CD4-positive, alpha-beta T cell (primary cell): ENCODE results near the gene ARHGAP27. TPM values are rescaled to one million over a fixed set of nuclear protein-coding genes. Genes with fewer than 3 reads are reported as not detected.
A peak's percentile ranks its signal among the peaks of the same experiment; 100 is the strongest.
"Not testable (repeated sequence)": the region's sequence is repeated elsewhere in the genome, so short reads cannot be mapped to it uniquely, and the experiment has no call there.

Source experiments
- ATAC-seq: fragments of 200-7000 bp; cut with Tn5 transposase; one replicate; pipeline ENCODE4 v1.10.0; 2022; ENCODE audit warnings: mild to moderate bottlenecking; ENCODE audit not compliant: poor library complexity
- CTCF ChIA-PET: fragments of 350-600 bp; sonication (Branson Sonifier 250); formaldehyde crosslinking; loops from one replicate; lab custom pipeline; 2021; ENCODE audit warnings: antibody characterized with exemption, inconsistent platforms; lab: Charles Lee
- POLR2A ChIA-PET: fragments of 350-600 bp; sonication (Branson Sonifier 250); formaldehyde crosslinking; loops from one replicate; lab custom pipeline; 2021; ENCODE audit warnings: antibody characterized with exemption, inconsistent platforms; lab: Charles Lee
- DNase-seq, 14 experiments: peaks; one replicate each; pipeline ENCODE4 v3.0.0-alpha.2; 2013 to 2020; ENCODE audit warnings: mixed read lengths in 2 of 14
- H3K27ac ChIP-seq, 2 donors: one replicate each; pipeline versions ENCODE4 v1.5.1 to v1.7.0; 2013; ENCODE audit warnings: low read length in 2 of 2, low read depth in 1 of 2, mild to moderate bottlenecking in 1 of 2
- H3K27me3 ChIP-seq, 2 experiments: 1 replicate in 1 of 2; 2 replicates in 1 of 2; pipeline versions ENCODE4 v1.6.1 to v1.7.0; 2013; ENCODE audit warnings: low read length in 2 of 2, control low read depth in 1 of 2, mild to moderate bottlenecking in 1 of 2, moderate library complexity in 1 of 2; ENCODE audit not compliant: insufficient read depth in 2 of 2, control insufficient read depth in 1 of 2
- H3K36me3 ChIP-seq: one replicate; pipeline ENCODE4 v1.6.1; 2013; ENCODE audit warnings: low read length, control low read depth; ENCODE audit not compliant: insufficient read depth
- H3K4me1 ChIP-seq: one replicate; pipeline ENCODE4 v1.6.1; 2013; ENCODE audit warnings: low read length, control low read depth; ENCODE audit not compliant: insufficient read depth
- H3K4me3 ChIP-seq: one replicate; pipeline ENCODE4 v1.5.1; 2013; ENCODE audit warnings: mild to moderate bottlenecking, low read length, moderate library complexity
- H3K9me3 ChIP-seq, 2 experiments: 1 replicate in 1 of 2; 2 replicates in 1 of 2; pipeline versions ENCODE4 v1.6.1 to v1.7.0; 2013; ENCODE audit warnings: low read length in 2 of 2, mild to moderate bottlenecking in 2 of 2, control low read depth in 1 of 2, moderate library complexity in 1 of 2; ENCODE audit not compliant: control insufficient read depth in 1 of 2, insufficient read depth in 1 of 2
- H3K27ac Mint-ChIP-seq: one replicate; pipeline ENCODE4 v1.8.0; 2020; ENCODE audit warnings: mixed read lengths
- H3K27me3 Mint-ChIP-seq: one replicate; pipeline ENCODE4 v1.8.0; 2021; ENCODE audit warnings: mixed read lengths
- H3K36me3 Mint-ChIP-seq: one replicate; pipeline ENCODE4 v1.8.0; 2021; ENCODE audit warnings: low read depth, mixed read lengths
- H3K4me1 Mint-ChIP-seq: one replicate; pipeline ENCODE4 v1.8.0; 2021; ENCODE audit warnings: low read depth, mixed read lengths
- H3K4me3 Mint-ChIP-seq: one replicate; pipeline ENCODE4 v1.8.0; 2020; ENCODE audit warnings: mild to moderate bottlenecking, mixed read lengths
- H3K9me3 Mint-ChIP-seq: one replicate; pipeline ENCODE4 v1.8.0; 2020; ENCODE audit warnings: mixed read lengths
- intact Hi-C, 2 experiments: fragments of 100-400 bp; cut with DNase I in 1 of 2; cut with micrococcal nuclease in 1 of 2; formaldehyde crosslinking; loops; one replicate each; pipeline versions ENCODE4 v1.15.1 to v1.9.0; 2023 to 2025; cut with DNase I, micrococcal nuclease
- total RNA-seq, 174 experiments: library from RNA in 2 of 174; stranded (reverse) in 2 of 174; gene quantifications; one replicate each; pipeline ENCODE4 v1.2.3 and lab custom pipeline; 2021 to 2026

ARHGAP27 gene
- total RNA-seq, 2 experiments from 2014 or later, result 33.3 to 35.2 TPM

- H3K27me3 ChIP-seq, intact Hi-C loops, H3K4me3 Mint-ChIP-seq, H3K9me3 Mint-ChIP-seq, H3K36me3 ChIP-seq, H3K27ac Mint-ChIP-seq, H3K27ac ChIP-seq, H3K27me3 Mint-ChIP-seq, H3K4me1 ChIP-seq, H3K4me1 Mint-ChIP-seq, H3K4me3 ChIP-seq, H3K9me3 ChIP-seq, CTCF ChIA-PET, POLR2A ChIA-PET: not testable (repeated sequence)
- peak in 4 of 14 experiments; percentile 21 to 41 (median 32) for DNase-seq
- ATAC-seq, result peak; percentile 39
- H3K36me3 Mint-ChIP-seq, result peaks cover 28% of the 10 kb centered on the region
Observed at GRCh38 chr17:45461524-45462327, 29.1 kb upstream of the ARHGAP27 start.

GRCh38 chr17:45460422-45460821 lies 27.8 kb upstream of the ARHGAP27 start:
- H3K4me1 Mint-ChIP-seq, H3K4me3 ChIP-seq, H3K27ac Mint-ChIP-seq, H3K9me3 ChIP-seq, H3K27me3 Mint-ChIP-seq, H3K27me3 ChIP-seq, H3K4me1 ChIP-seq, CTCF ChIA-PET, ATAC-seq, H3K36me3 ChIP-seq, DNase-seq, H3K9me3 Mint-ChIP-seq, POLR2A ChIA-PET, H3K27ac ChIP-seq, H3K4me3 Mint-ChIP-seq, intact Hi-C loops: not testable (repeated sequence)
- H3K36me3 Mint-ChIP-seq, result peaks cover 32% of the 10 kb centered on the region

- POLR2A ChIA-PET, H3K9me3 Mint-ChIP-seq, H3K4me1 ChIP-seq, H3K4me3 Mint-ChIP-seq, DNase-seq, H3K27me3 Mint-ChIP-seq, H3K4me3 ChIP-seq, intact Hi-C loops, H3K4me1 Mint-ChIP-seq, H3K9me3 ChIP-seq, H3K36me3 ChIP-seq, H3K27ac Mint-ChIP-seq, CTCF ChIA-PET, H3K27me3 ChIP-seq, ATAC-seq, H3K27ac ChIP-seq: not testable (repeated sequence)
- H3K36me3 Mint-ChIP-seq, result peaks cover 36% of the 10 kb centered on the region
Observed at GRCh38 chr17:45454341-45454740, 21.7 kb upstream of the ARHGAP27 start.

- H3K27ac ChIP-seq, H3K9me3 ChIP-seq, H3K9me3 Mint-ChIP-seq, H3K4me3 Mint-ChIP-seq, H3K4me1 ChIP-seq, DNase-seq, CTCF ChIA-PET, H3K4me3 ChIP-seq, intact Hi-C loops, H3K36me3 ChIP-seq, H3K27ac Mint-ChIP-seq, ATAC-seq, H3K27me3 Mint-ChIP-seq, POLR2A ChIA-PET, H3K4me1 Mint-ChIP-seq, H3K27me3 ChIP-seq: not testable (repeated sequence)
- peaks cover 38% of the 10 kb centered on the region for H3K36me3 Mint-ChIP-seq
Observed at GRCh38 chr17:45453731-45454130, 21.1 kb upstream of the ARHGAP27 start.

- peaks cover 11% of the 10 kb centered on the region for H3K36me3 ChIP-seq
Observed at GRCh38 chr17:45453225-45453534, 20.5 kb upstream of the ARHGAP27 start.

GRCh38 chr17:45452329-45453224 lies 19.9 kb upstream of the ARHGAP27 start:
- intact Hi-C loops, H3K27me3 ChIP-seq, H3K9me3 ChIP-seq, CTCF ChIA-PET, H3K4me3 Mint-ChIP-seq, H3K27me3 Mint-ChIP-seq, H3K9me3 Mint-ChIP-seq, H3K27ac Mint-ChIP-seq, H3K4me3 ChIP-seq, ATAC-seq, DNase-seq, H3K27ac ChIP-seq, H3K4me1 Mint-ChIP-seq, POLR2A ChIA-PET, H3K4me1 ChIP-seq: not testable (repeated sequence)
- H3K36me3 Mint-ChIP-seq, result peaks cover 43% of the 10 kb centered on the region
- peaks cover 12% of the 10 kb centered on the region for H3K36me3 ChIP-seq

More at GRCh38 chr17:45453225-45453534, 20.5 kb upstream of the ARHGAP27 start:
- H3K4me1 ChIP-seq, DNase-seq, H3K4me1 Mint-ChIP-seq, H3K27ac Mint-ChIP-seq, H3K27ac ChIP-seq, intact Hi-C loops, POLR2A ChIA-PET, CTCF ChIA-PET, ATAC-seq, H3K27me3 Mint-ChIP-seq, H3K4me3 Mint-ChIP-seq, H3K9me3 Mint-ChIP-seq, H3K4me3 ChIP-seq, H3K27me3 ChIP-seq, H3K9me3 ChIP-seq: not testable (repeated sequence)
- peaks cover 40% of the 10 kb centered on the region for H3K36me3 Mint-ChIP-seq
